ENCODE measurements around the gene PLEKHG2. TPM values are rescaled to one million over a fixed set of nuclear protein-coding genes. Genes with fewer than 3 reads are reported as not detected.

The PLEKHG2 gene
- total and polyA plus RNA-seq, 10 donors: 8.9 to 107 (median 35.2) TPM

- H3K4me3 ChIP-seq: no peak overlapping the region
- no peaks in the 10 kb centered on the region for H3K9me3 ChIP-seq
- TF ChIP-seq POLR2A (IDR thresholded peaks at IDR 0.05) (no peak), CTCF (IDR thresholded peaks at IDR 0.05 in 8 of 11, conservative IDR thresholded peaks at IDR 0.05 in 3 of 11) (no peak), POLR2AphosphoS5 (IDR thresholded peaks at IDR 0.05) (peak in 1 of 3 donors; percentile 22)
- H3K27ac ChIP-seq: peak overlapping the region in 7 of 8 donors; percentile 15 to 86 (median 69)
- H3K36me3 ChIP-seq: peaks cover 0 to 100% (median 41%) of the 10 kb centered on the region in 6 donors
- peaks cover 5 to 39% (median 23%) of the 10 kb centered on the region in 6 donors for H3K4me1 ChIP-seq
- 65 to 83% (median 75%) methylated on average over 5 of the region's 5 CpGs for WGBS, 5 donors
- intact Hi-C loops (cut with DNase I; ENCODE audit: low total_unique reads): no loop called here
- H3K27me3 ChIP-seq (replicated peaks in 1 of 7): no peaks in the 10 kb centered on the region
- DNase-seq: no peak
Measured at GRCh38 chr19:39363901-39364457, 48.5 kb upstream of the PLEKHG2 start.

DNA sequence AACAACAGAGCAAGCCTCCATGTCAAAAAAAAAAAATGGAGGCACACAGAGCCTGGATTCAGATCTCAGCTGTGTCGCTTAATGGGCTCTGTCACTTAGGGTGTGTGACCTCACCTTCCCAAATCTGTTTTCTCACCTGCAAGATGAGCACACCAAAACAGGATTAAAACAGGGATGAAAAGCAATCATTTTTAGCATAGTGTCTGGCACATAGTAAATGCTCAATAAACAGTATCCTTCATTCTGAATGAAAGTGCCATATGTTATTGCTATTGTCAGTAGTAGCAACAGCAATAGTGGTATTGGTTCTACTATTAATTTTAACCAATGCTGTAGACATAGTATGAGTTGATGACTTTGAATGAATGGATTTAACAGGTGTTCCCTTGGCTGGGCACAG, 46.9 kb upstream of the PLEKHG2 start:
- no peaks in the 10 kb centered on the region for H3K9me3 ChIP-seq
- H3K4me3 ChIP-seq: no peak overlapping the region
- no peak for DNase-seq
- H3K27ac ChIP-seq: no peak overlapping the region
- no peak for TF ChIP-seq POLR2A (IDR thresholded peaks at IDR 0.05)
- TF ChIP-seq CTCF (IDR thresholded peaks at IDR 0.05 in 8 of 11, conservative IDR thresholded peaks at IDR 0.05 in 3 of 11): no peak
- TF ChIP-seq POLR2AphosphoS5 (IDR thresholded peaks at IDR 0.05): no peak
- intact Hi-C loops (cut with DNase I; ENCODE audit: low total_unique reads): no loop called here
- H3K27me3 ChIP-seq (replicated peaks in 1 of 7): no peaks in the 10 kb centered on the region
- peaks cover 5 to 47% (median 24%) of the 10 kb centered on the region in 6 donors for H3K4me1 ChIP-seq
- WGBS, 5 donors: 95 to 100% (median 100%) methylated on average over 1 of the region's 1 CpG
- H3K36me3 ChIP-seq: peaks cover 0 to 100% (median 40%) of the 10 kb centered on the region in 6 donors

DNA sequence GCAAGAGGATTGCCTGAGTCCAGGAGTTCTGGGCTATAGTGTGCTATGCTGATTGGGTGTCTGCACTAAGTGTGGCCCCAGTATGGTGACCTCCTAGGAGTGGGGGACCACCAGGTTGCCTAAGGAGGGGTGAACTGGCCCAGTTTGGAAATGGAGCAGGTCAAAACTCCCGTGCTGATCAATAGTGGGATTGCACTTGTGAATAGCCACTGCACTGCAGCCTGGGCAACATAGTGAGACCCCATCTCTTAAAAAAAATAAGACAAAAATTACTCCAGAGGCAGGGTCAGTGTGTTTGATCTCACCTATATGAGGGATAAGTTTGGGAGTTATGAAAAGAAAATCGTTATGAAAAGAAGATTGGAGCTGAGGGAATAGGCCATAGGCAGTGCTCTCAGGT, 43.3 kb upstream of the PLEKHG2 start:
- DNase-seq: no peak
- 82 to 97% (median 92%) methylated on average over 2 of the region's 2 CpGs for WGBS, 5 donors
- Histone ChIP-seq H3K9me3 (no peaks in the 10 kb centered on the region), H3K4me1 (peaks cover 0 to 58% (median 28%) of the 10 kb centered on the region in 6 donors), H3K27ac (peak overlapping the region in 5 of 8 donors; percentile 16 to 65 (median 59)), H3K27me3 (replicated peaks in 1 of 7) (no peaks in the 10 kb centered on the region), H3K36me3 (peaks cover 0 to 100% (median 36%) of the 10 kb centered on the region in 6 donors), H3K4me3 (no peak overlapping the region)
- intact Hi-C loops (cut with DNase I; ENCODE audit: low total_unique reads): no loop called here
- TF ChIP-seq POLR2AphosphoS5 (IDR thresholded peaks at IDR 0.05): no peak
- TF ChIP-seq POLR2A (IDR thresholded peaks at IDR 0.05): no peak
- no peak for TF ChIP-seq CTCF (IDR thresholded peaks at IDR 0.05 in 8 of 11, conservative IDR thresholded peaks at IDR 0.05 in 3 of 11)

GRCh38 chr19:39370735-39371134, 41.7 kb upstream of the PLEKHG2 start:
- H3K27me3 ChIP-seq (replicated peaks in 1 of 7): no peaks in the 10 kb centered on the region
- H3K4me3 ChIP-seq: no peak overlapping the region
- no peaks in the 10 kb centered on the region for H3K9me3 ChIP-seq
- H3K27ac ChIP-seq: peak overlapping the region in 6 of 8 donors; percentile 20 to 91 (median 72)
- WGBS, 5 donors: 94 to 96% (median 95%) methylated on average over 5 of the region's 5 CpGs
- TF ChIP-seq POLR2A (IDR thresholded peaks at IDR 0.05) (no peak), POLR2AphosphoS5 (IDR thresholded peaks at IDR 0.05) (no peak), CTCF (IDR thresholded peaks at IDR 0.05 in 8 of 11, conservative IDR thresholded peaks at IDR 0.05 in 3 of 11) (no peak)
- no peak for DNase-seq
- H3K4me1 ChIP-seq: peaks cover 0 to 65% (median 27%) of the 10 kb centered on the region in 6 donors
- intact Hi-C loops (cut with DNase I; ENCODE audit: low total_unique reads): no loop called here
- H3K36me3 ChIP-seq: peaks cover 0 to 100% (median 40%) of the 10 kb centered on the region in 6 donors

Data from spleen (tissue), 11 donors.